Gastroesophageal sphincter (tissue), 3 donors: ENCODE data around the gene ZNF286A.

Source experiments
- CTCF ChIP-seq, 4 experiments: fragments of 200-600 bp in 2 of 4; fragments of 450-650 bp in 2 of 4; sonication (generic) in 1 of 4; IDR thresholded peaks; one replicate each; pipeline ENCODE4 v1.5.1; 2017 to 2019; ENCODE audit warnings: antibody characterized with exemption in 4 of 4, mild to moderate bottlenecking in 2 of 4, moderate library complexity in 2 of 4
- EP300 ChIP-seq: sonication (generic); formaldehyde crosslinking; IDR thresholded peaks from one replicate; pipeline ENCODE4 v1.6.1; 2017; ENCODE audit warnings: antibody characterized with exemption, mild to moderate bottlenecking
- POLR2A ChIP-seq, 2 donors: fragments of 450-650 bp; IDR thresholded peaks; one replicate each; pipeline ENCODE4 v1.6.1; 2017; ENCODE audit warnings: antibody characterized with exemption in 2 of 2, mild to moderate bottlenecking in 2 of 2, moderate library complexity in 1 of 2
- POLR2AphosphoS5 ChIP-seq: sonication (generic); formaldehyde crosslinking; IDR thresholded peaks from one replicate; pipeline ENCODE4 v1.6.1; 2017; ENCODE audit warnings: antibody characterized with exemption

GRCh38 chr17:15654886-15655561 lies 44.5 kb upstream of the ZNF286A start:
- TF ChIP-seq CTCF (IDR thresholded peaks at IDR 0.05): no peak
- TF ChIP-seq EP300: no peak
- TF ChIP-seq POLR2A (IDR thresholded peaks at IDR 0.05): no peak
- TF ChIP-seq POLR2AphosphoS5: no peak
